ENCODE data around the gene DDR2.
"Not testable (repeated sequence)": the region's sequence is repeated elsewhere in the genome, so short reads cannot be mapped to it uniquely, and the experiment has no call there.

DDR2 gene

DNA sequence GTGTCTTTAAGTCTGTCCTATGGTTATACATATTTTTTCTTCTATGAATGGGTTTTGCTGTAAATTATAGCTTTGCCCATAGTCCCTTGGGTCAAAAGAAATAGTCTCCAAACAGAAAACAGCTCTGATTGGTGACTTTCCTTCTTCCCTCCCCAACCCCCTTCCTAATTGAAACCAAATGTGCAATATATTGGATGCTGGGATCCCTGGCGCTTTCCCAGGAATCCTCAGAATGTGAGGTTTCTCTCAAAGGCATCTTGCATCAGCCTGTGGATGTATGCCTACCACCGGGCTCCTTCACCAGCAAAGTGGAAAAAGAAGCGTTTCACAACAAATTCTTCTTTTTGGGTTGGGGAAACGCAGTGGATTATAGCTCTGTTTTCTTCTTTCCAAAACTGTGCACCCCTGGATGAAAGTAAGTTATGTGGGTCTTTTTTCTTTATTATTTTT is at the start of gene DDR2:
Gene DDR2, plus strand, starts transcription at position 248 of the 450 bp plus-strand sequence. CDS start 86,600 bp downstream, outside the sequence.
- no peak for DNase-seq

DNA sequence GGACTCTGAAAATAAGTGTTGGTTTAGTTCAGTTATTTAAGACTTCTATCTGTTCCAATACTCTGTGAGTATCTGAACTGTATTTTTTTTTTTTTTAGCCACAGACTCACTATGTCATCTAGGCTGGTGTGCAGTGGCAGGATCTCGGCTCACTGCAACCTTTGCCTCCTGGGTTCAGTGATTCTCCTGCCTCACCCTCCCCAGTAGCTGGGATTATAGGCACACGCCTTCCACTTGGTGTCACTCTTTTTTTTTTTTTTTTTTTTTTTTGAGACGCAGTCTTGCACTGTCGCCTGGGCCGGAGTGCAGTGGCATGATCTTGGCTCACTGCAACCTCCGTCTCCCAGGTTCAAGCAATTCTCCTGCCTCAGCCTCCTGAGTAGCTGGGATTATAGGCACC is 49.4 kb upstream of the DDR2 start:
- DNase-seq: not testable (repeated sequence)

DNA sequence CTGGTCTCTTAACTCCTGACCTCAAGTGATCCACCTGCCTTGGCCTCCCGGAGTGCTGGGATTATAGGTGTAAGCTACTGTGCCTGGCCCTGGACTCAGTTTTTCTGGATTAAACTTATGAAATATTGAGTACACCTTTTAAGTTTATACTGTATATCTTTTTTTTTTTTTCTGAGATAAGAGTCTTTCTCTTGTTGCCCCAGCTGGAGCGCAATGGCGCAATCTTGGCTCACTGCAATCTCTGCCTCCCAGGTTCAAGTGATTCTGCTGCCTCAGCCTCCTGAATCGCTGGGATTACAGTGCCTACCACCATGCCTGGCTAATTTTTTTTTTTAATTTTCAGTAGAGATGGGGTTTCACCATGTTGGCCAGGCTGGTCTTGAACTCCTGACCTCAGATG is 47.2 kb upstream of the DDR2 start:
- DNase-seq: not testable (repeated sequence)

DNA sequence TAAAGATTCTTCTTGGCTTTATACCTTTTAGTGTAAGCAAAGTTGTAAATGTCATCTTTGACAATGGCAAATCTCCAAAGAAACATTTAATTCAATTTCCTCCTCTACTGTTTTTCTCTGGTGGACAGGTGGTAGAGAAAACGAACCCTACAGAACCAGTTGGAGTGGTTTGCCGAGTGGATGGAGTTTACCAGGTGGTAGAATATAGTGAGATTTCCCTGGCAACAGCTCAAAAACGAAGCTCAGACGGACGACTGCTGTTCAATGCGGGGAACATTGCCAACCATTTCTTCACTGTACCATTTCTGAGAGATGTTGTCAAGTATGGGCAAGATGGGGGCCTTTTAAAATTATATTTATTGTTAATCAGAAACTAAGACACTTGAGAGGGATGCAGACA is 44.9 kb upstream of the DDR2 start:
- no peak for DNase-seq

DNA sequence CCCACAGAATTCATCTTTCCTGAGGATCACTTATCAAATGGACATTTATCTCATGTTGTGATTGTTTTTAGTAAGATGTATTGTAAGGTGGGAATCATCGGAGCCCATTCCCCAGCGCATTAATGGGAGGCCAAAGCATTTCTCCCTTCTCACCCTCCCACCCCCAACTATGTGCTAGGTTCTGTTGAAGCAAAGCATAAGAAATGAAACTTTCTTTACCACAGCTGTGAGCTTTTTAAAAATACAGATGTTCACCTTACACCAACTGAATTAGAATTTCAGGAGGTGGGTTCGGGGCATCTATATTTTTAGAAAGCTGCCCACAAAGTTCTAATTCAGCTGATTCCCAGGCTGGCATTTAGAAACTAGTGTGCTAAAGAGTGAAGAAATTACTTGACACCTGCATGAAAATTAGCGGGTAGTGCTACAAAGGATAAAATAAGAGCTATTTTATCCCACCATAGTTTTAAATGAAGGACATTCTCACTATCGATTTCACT is 44.5 kb upstream of the DDR2 start:
- no peak for DNase-seq

DNA sequence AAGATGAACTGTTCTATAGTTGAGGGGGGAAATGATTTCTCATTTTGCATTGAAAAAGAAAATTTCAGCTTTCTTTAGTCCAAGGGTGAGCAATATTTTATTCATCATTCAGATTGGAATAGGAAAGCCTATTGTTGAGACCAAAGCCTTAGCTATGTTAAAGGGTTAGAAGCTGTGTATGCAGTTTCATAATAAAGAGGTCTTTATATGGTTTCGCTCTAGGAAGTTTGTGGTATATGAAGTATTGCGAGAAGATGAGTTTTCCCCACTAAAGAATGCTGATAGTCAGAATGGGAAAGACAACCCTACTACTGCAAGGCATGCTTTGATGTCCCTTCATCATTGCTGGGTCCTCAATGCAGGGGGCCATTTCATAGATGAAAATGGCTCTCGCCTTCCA is 42.2 kb upstream of the DDR2 start:
- no peak for DNase-seq

DNA sequence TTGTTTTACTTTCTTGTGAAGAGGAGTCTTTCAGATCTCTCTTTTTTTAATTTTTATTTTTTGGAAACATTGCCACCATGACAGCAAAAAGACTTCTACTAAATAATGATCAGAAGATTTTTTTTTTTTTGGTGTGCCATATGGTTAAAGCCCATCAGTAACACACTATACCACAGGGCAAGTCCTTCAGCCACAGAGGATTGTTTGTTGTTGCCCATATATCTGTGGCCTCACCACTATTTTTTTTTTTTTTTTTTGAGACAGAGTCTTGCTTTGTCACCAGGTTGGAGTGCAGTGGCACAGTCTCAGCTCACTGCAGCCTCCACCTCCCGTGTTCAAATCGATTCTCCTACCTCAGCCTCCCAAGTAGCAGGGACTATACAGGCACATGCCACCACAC is 41.6 kb upstream of the DDR2 start:
- DNase-seq: no peak

DNA sequence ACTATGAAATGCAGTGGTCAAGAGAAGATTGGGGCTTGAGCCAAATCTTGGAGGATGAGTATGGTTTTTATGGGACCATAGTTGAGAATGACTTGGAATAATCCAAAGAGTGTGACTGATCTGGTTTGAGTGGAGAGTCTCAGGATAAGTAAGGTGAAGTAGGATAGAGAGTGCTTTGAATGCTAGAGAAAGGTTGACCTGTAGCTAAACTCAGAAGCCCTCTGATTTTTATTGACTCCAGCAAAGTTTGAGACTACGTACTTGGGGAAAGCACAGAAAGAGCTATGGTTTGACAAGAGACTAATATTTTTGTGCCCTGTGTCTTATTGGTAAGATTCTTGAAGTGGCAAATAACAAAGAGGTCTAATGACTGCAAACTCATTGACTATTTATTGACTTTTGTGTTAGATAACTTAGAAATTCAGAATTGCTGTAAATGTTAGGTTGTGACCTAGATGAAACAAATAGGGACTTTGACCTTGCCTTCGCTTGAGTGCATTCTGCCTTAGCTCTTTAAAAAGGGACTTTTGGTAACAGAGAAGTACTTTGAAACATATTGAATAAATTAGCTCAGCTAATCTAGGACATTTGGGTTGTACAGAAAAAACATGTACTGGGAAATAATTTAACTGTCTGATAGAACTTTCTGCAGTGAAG is 35.6 kb upstream of the DDR2 start:
- DNase-seq: no peak

DNA sequence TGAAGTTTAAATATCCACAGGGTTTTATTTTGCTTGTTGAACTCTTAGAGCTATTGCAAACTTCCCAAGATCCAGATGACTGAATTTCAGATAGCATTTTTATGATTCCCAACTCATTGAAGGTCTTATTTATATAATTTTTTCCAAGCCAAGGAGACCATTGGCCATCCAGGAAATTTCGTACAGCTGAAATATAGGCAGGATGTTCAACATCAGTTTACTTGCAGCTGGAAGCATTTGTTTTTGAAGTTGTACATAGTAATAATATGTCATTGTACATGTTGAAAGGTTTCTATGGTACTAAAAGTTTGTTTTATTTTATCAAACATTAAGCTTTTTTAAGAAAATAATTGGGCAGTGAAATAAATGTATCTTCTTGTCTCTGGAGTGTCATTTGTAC is 32.8 kb upstream of the DDR2 start:
- DNase-seq: no peak

DNA sequence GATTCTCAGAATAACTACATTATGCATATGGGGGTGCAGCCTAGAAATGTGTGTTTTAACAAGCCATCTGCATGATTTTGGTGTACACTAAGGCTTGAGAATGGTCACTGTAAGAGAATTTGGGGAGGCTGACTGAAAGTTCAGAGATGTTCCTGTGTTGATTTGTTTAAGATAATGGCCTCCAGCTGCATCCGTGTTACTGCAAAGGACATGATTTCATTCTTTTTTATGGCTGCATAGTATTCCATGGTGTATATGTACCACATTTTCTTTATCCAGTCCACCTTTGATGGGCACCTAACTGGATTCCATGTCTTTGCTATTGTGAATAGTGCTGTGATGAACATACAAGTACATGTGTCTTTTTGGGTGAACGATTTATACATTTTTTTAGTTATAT is 29.1 kb upstream of the DDR2 start:
- not testable (repeated sequence) for DNase-seq

DNA sequence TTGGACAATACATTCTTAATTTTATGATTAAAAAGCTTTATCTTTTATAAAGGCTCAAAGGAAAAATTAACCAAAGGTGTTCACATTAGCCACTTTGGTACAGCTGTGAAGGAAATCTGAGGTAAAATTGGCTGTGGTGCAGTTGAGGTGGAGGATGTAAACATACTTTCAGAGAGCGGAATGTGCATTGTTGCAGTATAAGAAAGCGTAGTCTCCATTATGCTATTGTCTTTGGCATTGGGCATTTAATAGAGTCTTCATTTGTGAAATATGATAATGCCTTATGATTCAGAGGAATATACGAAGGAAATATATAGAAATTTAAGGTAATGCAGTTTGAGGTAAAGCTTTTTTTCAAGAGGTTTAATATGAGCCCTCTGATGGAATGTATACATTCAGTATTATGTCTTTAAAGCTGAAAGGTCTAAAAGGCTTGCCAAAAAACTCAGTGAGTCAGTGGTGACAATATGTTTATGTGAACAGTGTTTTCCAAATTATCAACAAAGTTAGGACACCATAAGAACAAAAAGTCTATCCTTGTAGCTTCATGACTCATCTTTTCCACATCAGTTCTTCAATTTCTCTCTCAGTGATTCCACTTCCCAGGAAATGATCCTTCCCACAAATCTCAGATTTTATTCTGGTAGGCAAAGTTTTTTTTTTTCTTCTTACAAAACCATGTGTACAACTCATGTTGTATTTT is 26.9 kb upstream of the DDR2 start:
- DNase-seq: no peak

DNA sequence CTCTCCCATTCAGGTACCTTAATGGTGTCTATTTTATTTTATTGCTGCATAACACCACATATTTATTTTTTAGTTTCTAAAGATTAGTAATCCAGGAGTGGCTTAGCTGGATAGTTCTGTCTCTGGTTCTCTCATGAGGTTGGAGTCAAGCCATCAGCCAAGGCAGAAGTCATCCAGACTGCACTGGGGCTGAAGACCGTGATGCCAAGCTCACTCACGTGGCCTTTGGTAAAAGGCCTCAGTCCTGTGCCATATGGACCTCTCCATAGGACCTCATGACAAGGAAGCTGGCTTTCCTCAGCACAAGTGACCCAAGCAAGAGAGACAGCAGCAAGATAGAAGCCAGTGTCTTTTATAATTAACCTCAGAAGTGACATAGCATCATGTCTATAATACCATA is 23.0 kb upstream of the DDR2 start:
- DNase-seq: no peak

DNA sequence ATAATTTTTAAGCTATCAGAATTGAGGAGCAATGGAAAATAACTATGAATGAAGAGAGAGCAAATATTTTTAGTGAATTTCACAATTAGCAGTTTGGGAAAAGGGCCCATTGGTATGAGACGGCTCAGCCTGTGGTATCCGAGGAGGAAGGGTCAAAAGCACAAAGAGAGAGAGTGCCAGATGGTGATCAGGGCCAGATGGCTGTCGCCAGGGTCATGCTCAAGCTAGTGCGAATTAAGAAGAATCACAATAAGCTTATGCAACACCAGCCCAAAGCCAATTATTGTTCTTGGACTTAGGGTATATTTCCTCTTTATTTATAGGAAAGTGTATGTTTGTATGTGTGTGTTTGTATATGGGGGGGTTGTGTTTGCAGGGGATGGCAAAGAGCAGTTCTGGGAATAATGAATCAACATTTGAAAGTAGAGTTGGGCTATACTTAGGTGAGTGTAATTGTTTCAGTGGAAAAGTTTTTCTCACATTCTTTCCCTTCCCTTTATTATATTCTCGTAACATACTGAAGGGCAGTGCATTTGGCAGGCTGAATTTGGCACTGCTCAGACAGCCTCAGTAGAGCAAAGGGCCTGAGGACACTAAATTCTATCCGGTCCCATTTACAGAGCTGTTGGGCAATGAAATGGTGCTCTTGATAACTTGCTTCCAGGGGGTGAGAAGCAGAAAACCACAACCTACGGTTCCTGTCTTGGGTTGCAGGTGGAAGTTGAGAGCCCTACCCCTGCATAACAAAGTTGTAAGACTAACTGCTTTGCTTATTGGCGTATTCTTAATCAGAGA is 19.5 kb upstream of the DDR2 start:
- DNase-seq: no peak

DNA sequence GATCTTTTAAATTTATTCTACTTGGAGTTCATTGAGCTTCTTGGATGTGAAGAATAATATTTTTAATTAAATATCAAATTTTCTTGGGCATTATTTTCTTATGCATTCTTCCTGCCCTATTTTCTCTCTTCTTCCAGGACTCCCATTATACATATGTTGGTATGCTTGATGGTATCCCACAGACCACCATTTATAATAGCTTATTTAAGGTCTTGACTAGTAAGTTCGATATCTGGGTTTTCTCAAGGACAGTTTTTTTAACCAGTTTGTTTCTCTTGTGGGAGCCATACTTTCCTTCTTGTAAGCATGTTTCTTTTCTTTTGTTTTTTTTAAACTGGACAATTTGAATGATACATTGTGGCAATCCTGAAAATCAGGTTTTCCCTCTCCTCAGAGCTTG is 15.4 kb upstream of the DDR2 start:
- DNase-seq: no peak

DNA sequence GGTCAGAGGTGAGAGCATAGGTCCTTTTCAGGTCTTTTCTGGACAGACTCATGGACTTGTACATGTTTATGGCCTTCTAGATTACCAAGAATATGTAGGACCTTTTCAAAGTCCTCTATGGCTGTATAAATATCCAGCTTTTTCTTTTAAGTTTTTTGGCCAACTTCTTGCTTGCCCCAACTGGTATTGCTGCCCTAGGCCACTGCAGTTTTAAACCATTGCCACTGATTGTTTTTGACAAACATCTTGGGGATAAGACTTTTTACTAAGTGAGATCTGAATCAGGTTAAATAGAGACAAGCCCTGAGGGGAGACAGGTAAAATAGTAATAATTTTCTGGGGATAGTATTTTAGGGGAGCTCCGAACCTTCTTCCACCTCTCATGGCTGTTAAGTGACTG is 14.8 kb upstream of the DDR2 start:
- DNase-seq: no peak

DNA sequence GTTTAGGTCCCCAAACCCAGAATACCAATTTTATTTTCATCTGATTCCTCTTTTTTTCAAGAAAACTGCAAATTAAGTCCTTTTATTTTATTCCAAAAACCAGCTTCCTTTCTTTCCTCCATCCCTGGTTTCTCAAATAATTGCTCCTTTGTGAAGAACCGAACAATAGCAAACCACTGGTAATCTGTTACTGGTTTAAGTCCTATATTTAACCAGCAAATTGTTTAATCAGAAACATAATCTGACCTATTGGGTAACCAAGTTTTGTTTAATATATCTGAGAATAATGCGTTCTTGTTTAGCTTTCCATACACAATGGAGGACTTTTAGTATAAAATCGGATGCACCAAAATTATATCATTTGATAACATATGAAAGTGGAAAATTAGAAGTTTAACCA is 13.2 kb upstream of the DDR2 start:
- no peak for DNase-seq

DNA sequence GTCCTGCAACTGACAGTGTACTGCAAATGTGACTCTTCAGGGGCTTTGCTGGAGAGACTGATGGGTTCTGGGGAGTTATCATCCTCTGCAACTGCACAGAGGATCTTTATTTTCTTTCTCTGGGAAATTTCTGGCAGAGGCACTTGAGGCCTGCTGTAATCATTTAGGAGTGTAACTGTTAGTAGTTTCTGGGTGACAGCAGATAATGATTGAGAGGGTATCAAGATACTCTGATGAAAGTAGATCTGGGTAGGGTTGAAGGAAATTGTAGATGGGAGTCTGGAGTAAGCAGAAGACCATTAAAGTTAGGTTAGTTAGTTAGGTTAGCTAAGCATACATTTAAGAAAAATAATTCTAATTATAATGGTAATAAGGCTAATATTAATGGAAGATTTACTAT is 11.0 kb upstream of the DDR2 start:
- no peak for DNase-seq

DNA sequence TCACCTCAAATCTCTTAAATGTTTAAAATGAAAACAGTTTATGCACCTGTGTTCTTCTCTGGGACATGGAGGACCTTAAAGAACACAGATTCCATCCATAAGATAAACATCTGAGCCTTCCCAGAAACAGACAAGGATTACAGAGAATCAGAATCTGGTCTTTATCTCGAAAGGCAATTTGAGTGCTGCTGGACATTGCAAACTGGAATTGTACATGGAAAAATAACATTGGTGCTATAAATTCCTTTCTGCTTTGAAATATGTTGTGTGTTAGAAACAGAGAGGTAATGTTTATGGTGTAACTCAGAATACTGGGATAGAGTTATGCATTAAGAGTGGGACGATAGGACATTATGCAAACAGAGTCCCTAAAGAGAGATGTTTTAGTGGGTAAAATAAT is 6.6 kb upstream of the DDR2 start:
- DNase-seq: no peak

DNA sequence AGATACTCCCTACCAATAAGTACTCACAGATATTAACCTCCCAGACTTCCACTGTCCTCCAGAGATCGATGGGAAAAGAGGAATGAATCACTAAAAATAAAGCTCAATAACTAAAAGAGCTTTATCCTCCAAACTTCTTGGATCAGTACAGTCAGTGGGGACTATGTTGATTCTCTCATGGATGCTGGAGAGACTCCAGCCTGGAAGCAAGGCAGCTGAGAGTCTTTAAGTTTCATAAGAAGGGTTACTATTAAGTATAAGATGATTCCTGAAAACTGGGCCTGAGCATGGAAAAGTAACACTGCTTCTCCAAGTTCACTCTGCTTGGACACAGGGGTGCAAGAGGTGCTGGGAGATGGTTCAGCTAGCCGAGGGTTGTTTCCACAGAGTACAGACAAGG is 6.2 kb upstream of the DDR2 start:
- no peak for DNase-seq

DNA sequence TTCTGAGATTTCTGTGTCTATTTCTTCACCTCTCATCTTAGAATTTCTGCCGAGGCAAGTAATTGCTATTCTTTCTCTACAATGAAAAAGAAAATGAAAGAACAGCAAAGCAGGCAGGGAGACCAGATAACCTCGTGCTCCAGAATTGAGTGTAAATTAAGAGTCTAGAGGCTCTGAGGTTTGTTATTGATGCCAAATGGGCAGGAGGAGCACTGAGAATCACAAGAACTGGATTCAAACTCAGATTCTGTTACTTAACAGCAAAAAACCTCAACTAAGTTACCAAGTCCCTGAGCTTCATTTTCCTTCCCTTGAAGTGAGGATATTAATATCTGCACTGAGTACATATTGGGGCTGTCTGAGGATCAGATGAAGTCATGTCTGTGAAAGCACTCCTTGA is 5.5 kb upstream of the DDR2 start:
- DNase-seq: no peak

DNA sequence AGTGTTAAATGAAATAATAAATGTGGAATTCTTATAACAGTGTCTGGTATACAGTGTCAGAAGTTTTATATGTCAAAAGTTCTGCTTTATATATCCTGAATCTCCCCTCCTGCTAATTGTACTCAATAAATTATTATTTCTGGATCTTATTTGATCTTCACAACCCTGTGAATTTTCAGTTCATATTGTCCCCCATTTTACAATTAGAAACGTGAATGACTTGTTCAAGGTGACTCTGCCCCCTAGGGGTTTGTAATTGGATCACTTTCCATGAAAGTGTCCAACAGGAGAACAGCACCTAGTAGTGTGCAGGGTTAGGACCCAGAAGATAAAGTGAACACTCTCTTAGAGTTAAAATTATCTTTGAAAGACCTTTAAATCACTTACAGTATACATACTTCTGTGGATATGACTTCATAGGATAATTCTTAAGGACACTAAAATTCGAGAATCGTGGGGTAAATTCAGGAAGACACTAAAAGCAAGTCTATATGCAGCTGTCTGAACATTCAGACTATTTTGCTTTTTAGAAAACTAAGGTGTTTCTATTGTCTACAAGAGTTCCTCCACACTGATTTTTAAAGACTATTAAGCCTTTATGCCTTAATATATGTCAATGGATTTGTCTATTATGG is 4.5 kb upstream of the DDR2 start:
- no peak for DNase-seq

DNA sequence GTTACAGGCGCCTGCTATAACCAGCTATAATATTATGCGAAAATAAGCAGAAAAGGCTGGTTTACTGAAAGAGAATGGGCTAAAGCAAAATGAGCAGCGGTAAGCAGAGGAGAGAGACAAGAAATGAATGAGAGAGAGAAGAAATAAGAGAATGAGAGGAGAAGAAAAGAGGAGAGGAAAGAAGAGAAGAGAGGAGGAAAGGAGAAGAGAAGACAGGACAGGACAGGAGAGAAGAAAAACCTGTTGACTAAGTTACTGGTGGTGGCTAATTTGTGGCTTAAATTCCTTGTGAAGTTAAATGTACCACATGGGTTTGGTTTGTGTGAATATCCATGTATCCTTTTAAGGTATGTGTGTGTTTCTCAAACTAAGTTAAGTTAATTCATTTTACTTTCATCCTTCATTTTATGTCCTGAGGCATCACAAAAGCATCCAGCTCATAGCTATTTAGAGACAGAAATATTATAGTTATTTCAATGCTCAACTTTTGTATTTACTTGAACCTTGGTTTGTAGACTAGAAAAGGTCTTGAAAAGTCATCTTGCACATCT is 3.1 kb upstream of the DDR2 start:
- no peak for DNase-seq
